Endodermal cell (in vitro differentiated cells): Measurements from ENCODE around the gene ATOSB. TPM values are rescaled to one million over a fixed set of nuclear protein-coding genes. Genes with fewer than 3 reads are reported as not detected.

Experiments
- DNase-seq: peaks from one replicate; pipeline ENCODE4 v3.0.0-alpha.2; 2017
- H3K27ac ChIP-seq: 2 replicates; pipeline ENCODE4 v1.5.1; 2013; ENCODE audit warnings: mild to moderate bottlenecking, low read depth, low read length, moderate library complexity
- H3K27me3 ChIP-seq: 2 replicates; pipeline ENCODE4 v1.6.1; 2013; ENCODE audit warnings: mild to moderate bottlenecking, low read length, moderate library complexity; ENCODE audit not compliant: insufficient read depth, control insufficient read depth, poor library complexity, severe bottlenecking
- H3K36me3 ChIP-seq: 2 replicates; pipeline ENCODE4 v1.7.0; 2013; ENCODE audit warnings: mild to moderate bottlenecking, low read length, moderate library complexity; ENCODE audit not compliant: control insufficient read depth, insufficient read depth
- H3K4me1 ChIP-seq: one replicate; pipeline ENCODE4 v1.7.0; 2013; ENCODE audit warnings: low read length; ENCODE audit not compliant: control insufficient read depth, insufficient read depth
- H3K4me3 ChIP-seq: 2 replicates; pipeline ENCODE4 v1.5.1; 2013; ENCODE audit warnings: mild to moderate bottlenecking, low read length, moderate library complexity
- H3K9ac ChIP-seq: 2 replicates; pipeline ENCODE4 v1.6.1; 2013; ENCODE audit warnings: mild to moderate bottlenecking, low read length, moderate library complexity; ENCODE audit not compliant: poor library complexity, severe bottlenecking; ENCODE audit errors: extremely low read depth
- H3K9me3 ChIP-seq: 2 replicates; pipeline ENCODE4 v1.6.1; 2013; ENCODE audit warnings: mild to moderate bottlenecking, low read length, moderate library complexity; ENCODE audit not compliant: control insufficient read depth
- H3K27ac Mint-ChIP-seq: 2 replicates; pipeline ENCODE4 v1.8.0; 2020; ENCODE audit warnings: mixed read lengths
- H3K27me3 Mint-ChIP-seq: 2 replicates; pipeline ENCODE4 v1.8.0; 2021; ENCODE audit warnings: mild to moderate bottlenecking, mixed read lengths; ENCODE audit not compliant: insufficient read depth
- H3K36me3 Mint-ChIP-seq: 2 replicates; pipeline ENCODE4 v1.8.0; 2020; ENCODE audit warnings: low read depth, mixed read lengths
- H3K4me1 Mint-ChIP-seq: 2 replicates; pipeline ENCODE4 v1.8.0; 2020; ENCODE audit warnings: mixed read lengths
- H3K4me3 Mint-ChIP-seq: 2 replicates; pipeline ENCODE4 v1.8.0; 2020; ENCODE audit warnings: mild to moderate bottlenecking, moderate library complexity, mixed read lengths
- H3K9me3 Mint-ChIP-seq: 2 replicates; pipeline ENCODE4 v1.8.0; 2020; ENCODE audit warnings: mild to moderate bottlenecking, mixed read lengths
- CTCF ChIP-seq: fragments of 200-600 bp; sonication (generic); conservative IDR thresholded peaks from 2 replicates; pipeline ENCODE4 v1.5.0; 2021; ENCODE audit warnings: antibody characterized with exemption, mild to moderate bottlenecking
- WGBS, 2 experiments: methylation state at CpG; one replicate each; pipeline versions ENCODE4 v1.1.5 to v1.1.7; 2013; ENCODE audit warnings: missing lambda C conversion rate in 2 of 2, mixed read lengths in 1 of 2; ENCODE audit not compliant: insufficient coverage in 1 of 2, insufficient read length in 1 of 2; 5-methylcytosine and 5-hydroxymethylcytosine counted together
- total RNA-seq, 2 donors: library from RNA; stranded (reverse); fragmentation: NEBNext Ultra II Directional in 1 of 2; extraction: Animal tissue kit (Norgen Biotek cat#: 25700) in 1 of 2; gene quantifications; 2 replicates in 1 of 2; 3 replicates in 1 of 2; pipeline ENCODE4 v1.2.1, GENCODE V29; 2021

The ATOSB gene
- total RNA-seq, 2 donors from 2014 or later, result 21.1 to 22.7 TPM

DNA sequence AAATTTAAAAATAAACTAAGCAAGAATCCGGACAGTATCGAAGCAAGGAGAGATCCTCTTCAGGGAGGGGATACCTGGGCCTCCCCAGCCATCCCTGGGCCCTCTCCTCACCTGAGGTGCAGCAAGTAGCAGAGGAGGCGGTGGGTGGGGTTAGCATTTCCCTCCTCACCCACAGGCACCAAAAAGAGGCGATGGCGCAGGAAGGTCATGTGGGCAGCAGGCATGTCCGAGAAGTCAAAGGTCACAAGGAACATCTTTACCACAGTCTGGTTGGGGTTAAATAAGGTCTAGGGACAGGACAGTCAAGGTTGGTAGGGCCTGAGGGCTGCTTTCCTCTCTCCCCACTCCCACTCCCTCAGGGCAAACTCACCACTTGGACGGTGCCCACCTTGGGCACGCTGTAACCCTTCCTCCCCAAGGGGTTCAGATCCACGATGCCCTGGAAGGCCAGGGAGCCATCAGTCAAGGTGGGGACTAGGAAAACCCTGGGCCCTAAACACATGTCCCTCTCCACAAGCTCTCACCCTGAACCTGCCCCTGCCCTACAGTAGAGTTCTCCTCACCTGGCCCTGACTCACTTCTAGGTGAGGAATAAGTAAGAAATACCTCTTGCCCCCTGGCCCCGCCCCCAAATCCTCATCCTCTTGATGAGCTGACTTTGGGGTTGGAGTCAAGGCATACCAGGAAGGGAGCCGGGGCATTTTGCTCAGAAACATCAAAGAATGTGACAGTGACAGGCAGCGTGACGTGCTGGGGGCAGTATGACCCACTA, 9.9 kb downstream of the ATOSB start:
- peaks cover 50% of the 10 kb centered on the region for H3K36me3 ChIP-seq
- no peaks in the 10 kb centered on the region for H3K27me3 Mint-ChIP-seq
- no peaks in the 10 kb centered on the region for H3K27me3 ChIP-seq
- peaks cover 26% of the 10 kb centered on the region for H3K4me1 Mint-ChIP-seq
- H3K27ac ChIP-seq, result no peak overlapping the region
- H3K4me3 ChIP-seq, result no peak overlapping the region
- H3K27ac Mint-ChIP-seq, result no peak overlapping the region
- no peak overlapping the region for H3K4me3 Mint-ChIP-seq
- peaks cover 11% of the 10 kb centered on the region for H3K4me1 ChIP-seq
- WGBS, 2 experiments, result 93 to 95% methylated on average over 7 to 13 of the region's 13 CpGs
- H3K9ac ChIP-seq, result no peak overlapping the region
- H3K9me3 Mint-ChIP-seq, result no peaks in the 10 kb centered on the region
- peaks cover 38% of the 10 kb centered on the region for H3K36me3 Mint-ChIP-seq
- no peaks in the 10 kb centered on the region for H3K9me3 ChIP-seq
- no peak for TF ChIP-seq CTCF
- peak; percentile 27 for DNase-seq

- Mint-ChIP-seq H3K27ac (no peak overlapping the region), H3K4me1 (peaks cover 20% of the 10 kb centered on the region), H3K36me3 (peaks cover 44% of the 10 kb centered on the region), H3K4me3 (no peak overlapping the region), H3K9me3 (no peaks in the 10 kb centered on the region), H3K27me3 (no peaks in the 10 kb centered on the region)
- H3K27me3 ChIP-seq, result no peaks in the 10 kb centered on the region
- TF ChIP-seq CTCF, result no peak
- peaks cover 11% of the 10 kb centered on the region for H3K4me1 ChIP-seq
- peaks cover 56% of the 10 kb centered on the region for H3K36me3 ChIP-seq
- H3K27ac ChIP-seq, result no peak overlapping the region
- H3K9ac ChIP-seq, result no peak overlapping the region
- no peaks in the 10 kb centered on the region for H3K9me3 ChIP-seq
- DNase-seq, result peak; percentile 34
- 93 to 94% methylated on average over 11 of the region's 12 CpGs for WGBS, 2 experiments
- H3K4me3 ChIP-seq, result no peak overlapping the region
These were observed 10.5 kb downstream of the ATOSB start for GRCh38 chr9:35105126-35105525.

- Histone ChIP-seq H3K9me3 (no peaks in the 10 kb centered on the region), H3K4me3 (peak overlapping the region; percentile 90), H3K27me3 (no peaks in the 10 kb centered on the region), H3K36me3 (peaks cover 61% of the 10 kb centered on the region), H3K9ac (peak overlapping the region; percentile 94), H3K27ac (peak overlapping the region; percentile 87), H3K4me1 (peaks cover 9% of the 10 kb centered on the region)
- no peak overlapping the region for H3K4me3 Mint-ChIP-seq
- H3K36me3 Mint-ChIP-seq, result peaks cover 49% of the 10 kb centered on the region
- no peaks in the 10 kb centered on the region for H3K27me3 Mint-ChIP-seq
- H3K9me3 Mint-ChIP-seq, result no peaks in the 10 kb centered on the region
- H3K4me1 Mint-ChIP-seq, result peaks cover 17% of the 10 kb centered on the region
- no peak for DNase-seq
- no peak for TF ChIP-seq CTCF
- H3K27ac Mint-ChIP-seq, result peak overlapping the region; percentile 99
- 87% methylated on average over 3 of the region's 4 CpGs; no CpG with 5 or more reads in 1 of the 2 experiments for WGBS, 2 experiments
These were observed 11.1 kb downstream of the ATOSB start for GRCh38 chr9:35104586-35104985.
